ENCODE results near the gene BRINP2.

BRINP2 gene

DNA sequence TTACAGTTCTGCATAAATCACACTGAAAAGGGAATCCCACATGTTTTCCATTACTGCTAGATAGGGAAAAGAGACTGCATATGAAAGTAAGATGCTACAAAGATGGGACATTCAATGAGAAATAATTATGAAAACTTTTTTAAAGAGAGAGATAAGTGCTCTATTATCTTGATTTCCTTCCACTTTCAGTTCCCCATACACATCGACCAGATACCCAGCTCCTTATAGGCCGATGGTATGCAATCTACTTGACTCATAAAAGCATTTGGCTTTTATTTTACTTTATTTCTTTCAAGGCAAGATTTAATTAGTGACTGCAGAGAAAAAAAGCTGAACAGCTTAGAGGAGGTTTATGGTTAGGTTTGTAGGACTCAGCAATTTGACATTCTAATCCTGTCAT, 13.1 kb downstream of the BRINP2 start:
- H3K4me3 ChIP-seq = no peak overlapping the region
- no peak overlapping the region for H3K9ac ChIP-seq
- H3K4me2 ChIP-seq = no peak overlapping the region
- H3K36me3 ChIP-seq = no peaks in the 10 kb centered on the region
- H3K27me3 ChIP-seq = peaks cover 9% of the 10 kb centered on the region
- no peak for TF ChIP-seq Cebpa-rat (IDR thresholded peaks at IDR 0.05)
- no peak overlapping the region for H3K27ac ChIP-seq
- no peaks in the 10 kb centered on the region; the same call in 1 of the 2 replicates for H3K9me3 ChIP-seq
- H4K20me1 ChIP-seq = no peaks in the 10 kb centered on the region
- H3K4me1 ChIP-seq = peaks cover 7% of the 10 kb centered on the region

DNA sequence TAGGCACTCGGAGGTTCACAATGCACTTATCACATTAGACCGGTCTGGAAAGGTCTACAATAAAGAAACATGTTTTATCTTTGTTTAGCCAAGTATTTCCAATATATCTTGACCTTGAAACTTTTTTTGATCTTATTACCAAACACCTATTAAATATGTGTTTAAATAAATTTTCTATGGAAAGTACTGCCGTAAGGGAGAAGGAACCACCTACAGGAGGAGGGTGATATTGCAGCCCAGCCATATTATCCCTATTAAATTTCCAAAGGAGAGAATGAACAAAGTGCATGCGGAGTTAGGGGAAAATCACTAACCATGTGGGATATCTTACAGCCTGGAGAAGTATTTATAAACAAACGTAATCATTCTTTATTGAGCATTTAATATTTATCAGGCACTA, 14.5 kb downstream of the BRINP2 start:
- no peak overlapping the region for H3K9ac ChIP-seq
- no peak for TF ChIP-seq Cebpa-rat (IDR thresholded peaks at IDR 0.05)
- no peaks in the 10 kb centered on the region for H4K20me1 ChIP-seq
- no peak overlapping the region for H3K27ac ChIP-seq
- no peaks in the 10 kb centered on the region for H3K36me3 ChIP-seq
- no peak overlapping the region for H3K4me3 ChIP-seq
- H3K4me2 ChIP-seq = no peak overlapping the region
- no peaks in the 10 kb centered on the region; the same call in 1 of the 2 replicates for H3K9me3 ChIP-seq
- peaks cover 7% of the 10 kb centered on the region for H3K4me1 ChIP-seq
- H3K27me3 ChIP-seq = peaks cover 9% of the 10 kb centered on the region

- H3K4me2 ChIP-seq = no peak overlapping the region
- no peak for TF ChIP-seq Cebpa-rat (IDR thresholded peaks at IDR 0.05)
- H4K20me1 ChIP-seq = no peaks in the 10 kb centered on the region
- no peak overlapping the region for H3K27ac ChIP-seq
- no peak overlapping the region for H3K9ac ChIP-seq
- no peaks in the 10 kb centered on the region for H3K36me3 ChIP-seq
- no peaks in the 10 kb centered on the region; the same call in 1 of the 2 replicates for H3K9me3 ChIP-seq
- H3K4me1 ChIP-seq = peaks cover under 1% of the 10 kb centered on the region; the same call in 1 of the 2 replicates
- 0 out of 2 replicates have a peak, but pooled peaks cover under 1% of the 10 kb centered on the region for H3K27me3 ChIP-seq
- H3K4me3 ChIP-seq = no peak overlapping the region
Observed at GRCh38 chr1:177186639-177187038, 15.9 kb downstream of the BRINP2 start.

GRCh38 chr1:177190308-177190970, 19.7 kb downstream of the BRINP2 start:
- Histone ChIP-seq H3K36me3 (no peaks in the 10 kb centered on the region), H3K9ac (no peak overlapping the region), H3K4me2 (no peak overlapping the region), H3K27ac (no peak overlapping the region), H3K27me3 (no peaks in the 10 kb centered on the region), H3K4me3 (no peak overlapping the region), H3K9me3 (no peaks in the 10 kb centered on the region), H4K20me1 (no peaks in the 10 kb centered on the region), H3K4me1 (no peaks in the 10 kb centered on the region)
- no peak for TF ChIP-seq Cebpa-rat (IDR thresholded peaks at IDR 0.05)

DNA sequence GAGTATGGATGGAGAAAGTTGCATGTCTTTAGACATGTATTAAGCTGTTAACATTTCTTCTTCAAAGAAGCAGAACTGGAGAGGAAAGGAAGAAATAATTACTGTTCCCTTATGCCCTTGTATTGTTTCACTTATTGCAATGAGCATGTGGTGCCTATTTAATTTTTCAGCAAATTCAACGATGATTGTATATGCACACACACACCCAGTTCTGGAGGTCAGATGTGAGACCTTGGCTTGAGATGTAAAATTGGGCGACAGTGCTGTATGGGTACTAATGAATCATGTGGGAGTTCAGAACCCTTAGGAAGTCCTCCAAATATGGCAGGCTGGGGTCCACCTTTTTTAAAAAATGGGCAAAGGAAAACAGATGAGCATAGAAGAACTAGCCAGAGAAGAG, 27.5 kb downstream of the BRINP2 start:
- Histone ChIP-seq H3K27me3 (no peaks in the 10 kb centered on the region), H3K4me2 (no peak overlapping the region), H3K36me3 (no peaks in the 10 kb centered on the region), H3K9me3 (no peaks in the 10 kb centered on the region), H3K9ac (no peak overlapping the region), H4K20me1 (no peaks in the 10 kb centered on the region), H3K27ac (no peak overlapping the region), H3K4me1 (no peaks in the 10 kb centered on the region), H3K4me3 (no peak overlapping the region)
- no peak for TF ChIP-seq Cebpa-rat (IDR thresholded peaks at IDR 0.05)

- Histone ChIP-seq H3K4me3 (no peak overlapping the region), H3K27me3 (no peaks in the 10 kb centered on the region), H4K20me1 (no peaks in the 10 kb centered on the region), H3K9me3 (no peaks in the 10 kb centered on the region), H3K9ac (no peak overlapping the region), H3K27ac (no peak overlapping the region), H3K36me3 (no peaks in the 10 kb centered on the region), H3K4me1 (no peaks in the 10 kb centered on the region), H3K4me2 (no peak overlapping the region)
- no peak for TF ChIP-seq Cebpa-rat (IDR thresholded peaks at IDR 0.05)
Observed at GRCh38 chr1:177200290-177200689, 29.5 kb downstream of the BRINP2 start.

DNA sequence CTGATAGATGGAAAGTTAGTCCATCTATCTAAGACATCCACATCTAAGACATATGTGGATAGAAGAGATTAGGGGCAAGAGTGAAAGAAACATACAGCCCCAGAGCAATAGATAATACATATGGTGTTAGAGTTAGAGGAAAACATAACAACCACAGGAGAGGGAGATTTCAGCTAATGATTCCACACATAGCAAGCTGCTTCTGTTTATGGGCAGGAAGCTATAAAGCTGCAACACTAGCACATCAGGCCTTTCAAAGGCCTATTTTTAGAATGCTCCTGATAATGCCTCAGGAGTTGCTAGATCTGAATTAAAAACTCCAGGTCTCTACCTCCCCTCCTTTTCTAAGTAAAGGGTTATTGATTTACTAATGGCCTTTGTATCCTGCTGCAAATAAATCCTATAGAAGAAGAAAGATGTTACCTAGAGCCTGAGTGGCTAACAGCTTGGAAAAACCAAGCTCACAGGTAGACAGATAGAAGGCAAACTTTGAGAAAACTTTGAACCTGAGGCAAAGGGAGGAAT, 36.1 kb downstream of the BRINP2 start:
- H3K4me2 ChIP-seq = no peak overlapping the region

GRCh38 chr1:177208920-177209319, 38.2 kb downstream of the BRINP2 start:
- Histone ChIP-seq H3K9ac (no peak overlapping the region), H3K9me3 (no peaks in the 10 kb centered on the region), H3K4me3 (no peak overlapping the region), H3K4me2 (no peak overlapping the region), H3K27ac (no peak overlapping the region), H3K4me1 (no peaks in the 10 kb centered on the region), H4K20me1 (no peaks in the 10 kb centered on the region), H3K27me3 (no peaks in the 10 kb centered on the region), H3K36me3 (no peaks in the 10 kb centered on the region)
- TF ChIP-seq Cebpa-rat (IDR thresholded peaks at IDR 0.05) = no peak

More for the DNA sequence above, 36.1 kb downstream of the BRINP2 start:
- no peak for TF ChIP-seq Cebpa-rat (IDR thresholded peaks at IDR 0.05)
- Histone ChIP-seq H3K36me3 (no peaks in the 10 kb centered on the region), H3K9me3 (no peaks in the 10 kb centered on the region), H3K4me1 (no peaks in the 10 kb centered on the region), H4K20me1 (no peaks in the 10 kb centered on the region), H3K27ac (no peak overlapping the region), H3K4me3 (no peak overlapping the region), H3K9ac (no peak overlapping the region), H3K27me3 (no peaks in the 10 kb centered on the region)

DNA sequence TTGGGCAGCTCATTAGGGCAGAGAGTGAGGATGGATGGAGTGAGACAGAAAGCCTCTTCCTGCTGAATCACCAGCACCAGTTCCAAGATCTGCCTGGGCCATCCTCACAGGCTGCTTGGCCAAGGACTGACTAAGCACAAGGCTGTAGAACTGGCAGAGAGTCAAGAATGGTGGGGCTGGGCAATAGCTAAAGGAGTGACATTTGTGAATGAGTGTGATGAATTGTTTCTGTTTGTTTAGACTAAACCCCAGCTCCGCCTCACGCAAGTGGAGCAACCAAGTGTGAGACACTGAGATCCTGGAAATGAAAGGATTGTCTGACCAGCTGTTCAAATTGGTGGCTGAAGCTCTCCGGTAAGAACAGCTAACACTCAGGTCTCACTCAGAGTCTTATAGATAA, 38.6 kb downstream of the BRINP2 start:
- no peak for TF ChIP-seq Cebpa-rat (IDR thresholded peaks at IDR 0.05)
- H3K4me1 ChIP-seq = no peaks in the 10 kb centered on the region
- H3K27me3 ChIP-seq = no peaks in the 10 kb centered on the region
- no peak overlapping the region for H3K27ac ChIP-seq
- no peak overlapping the region for H3K4me3 ChIP-seq
- no peak overlapping the region for H3K9ac ChIP-seq
- no peaks in the 10 kb centered on the region for H4K20me1 ChIP-seq
- no peak overlapping the region for H3K4me2 ChIP-seq
- H3K36me3 ChIP-seq = no peaks in the 10 kb centered on the region
- no peaks in the 10 kb centered on the region for H3K9me3 ChIP-seq

DNA sequence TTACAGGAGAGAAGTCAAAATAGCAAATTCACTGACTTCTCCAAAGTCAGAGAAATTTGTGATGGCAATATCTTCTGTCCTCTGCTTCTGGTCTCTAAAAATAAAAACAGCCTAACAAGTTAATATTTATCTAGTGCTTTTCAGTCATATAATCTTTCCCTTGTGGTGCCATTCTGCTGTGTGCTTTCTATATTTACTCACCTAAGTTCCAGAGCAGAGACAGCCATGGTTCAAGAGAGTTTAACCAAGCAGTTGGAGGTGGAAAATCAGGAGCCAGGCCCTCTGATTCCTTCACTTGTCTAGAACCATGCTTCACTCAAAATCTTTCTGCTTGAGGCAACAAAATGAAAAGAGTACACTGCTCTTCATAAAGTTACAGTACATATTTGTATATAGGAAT, 39.3 kb downstream of the BRINP2 start:
- TF ChIP-seq Cebpa-rat (IDR thresholded peaks at IDR 0.05) = no peak
- H3K4me3 ChIP-seq = no peak overlapping the region
- no peaks in the 10 kb centered on the region for H3K36me3 ChIP-seq
- no peak overlapping the region for H3K27ac ChIP-seq
- H3K4me2 ChIP-seq = no peak overlapping the region
- no peaks in the 10 kb centered on the region for H3K4me1 ChIP-seq
- H3K9ac ChIP-seq = no peak overlapping the region
- H3K27me3 ChIP-seq = no peaks in the 10 kb centered on the region
- H3K9me3 ChIP-seq = no peaks in the 10 kb centered on the region
- no peaks in the 10 kb centered on the region for H4K20me1 ChIP-seq

Data from BLaER1 (cell line).